ENCODE data around the gene IL1RAPL1. TPM values are rescaled to one million over a fixed set of nuclear protein-coding genes. Genes with fewer than 3 reads are reported as not detected.

The IL1RAPL1 gene
- polyA plus RNA-seq, 1 donor from 2014 or later = not detected

DNA sequence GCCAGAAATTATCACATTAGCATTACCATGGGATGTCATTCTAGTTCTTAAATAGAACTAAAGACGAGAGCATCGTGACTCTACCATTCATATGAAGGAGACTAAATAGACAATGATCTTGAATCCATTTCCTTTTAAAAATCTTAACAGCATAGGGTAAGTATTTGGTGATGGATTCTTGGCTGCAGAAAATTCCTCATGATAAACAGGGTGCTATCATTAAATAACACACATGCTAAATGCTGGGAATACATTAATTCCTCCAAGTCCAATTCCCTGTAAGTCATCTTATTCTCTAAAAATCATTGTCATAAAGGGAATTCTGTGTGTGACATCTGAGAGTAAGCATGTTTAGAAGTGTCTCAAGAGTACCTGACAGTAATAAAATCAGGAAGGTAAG, 1157.7 kb downstream of the IL1RAPL1 start:
- no peaks in the 10 kb centered on the region for H3K36me3 ChIP-seq (ENCODE audit: insufficient read depth, low read length)
- no peaks in the 10 kb centered on the region for H3K9me3 ChIP-seq (ENCODE audit: low read length)
- H3F3A ChIP-seq (ENCODE audit: insufficient read depth, low read length, poor library complexity, severe bottlenecking) = no peaks in the 10 kb centered on the region
- no peak overlapping the region for H3K4me2 ChIP-seq (ENCODE audit: low read length)
- no peaks in the 10 kb centered on the region for H4K20me1 ChIP-seq (ENCODE audit: insufficient read depth)
- no peak overlapping the region for H3K4me3 ChIP-seq (ENCODE audit: low read length)
- H3K79me2 ChIP-seq (replicated peaks; ENCODE audit: insufficient read depth, low read length) = no peaks in the 10 kb centered on the region
- H2AFZ ChIP-seq (ENCODE audit: low read depth, low read length) = no peak overlapping the region
- no peaks in the 10 kb centered on the region for H3K27me3 ChIP-seq (ENCODE audit: insufficient read depth, low read depth, low read length)
- H3K9me2 ChIP-seq (ENCODE audit: insufficient read depth, low read length) = no peaks in the 10 kb centered on the region
- TF ChIP-seq EP300 (conservative IDR thresholded peaks at IDR 0.05; ENCODE audit: poor library complexity, severe bottlenecking) (no peak), TAF1 (IDR thresholded peaks at IDR 0.05; ENCODE audit: low read depth) (no peak), SMC3 (conservative IDR thresholded peaks at IDR 0.05; ENCODE audit: poor library complexity) (no peak), EZH2 (IDR thresholded peaks at IDR 0.05; ENCODE audit: borderline replicate concordance, insufficient read depth, low read length, poor library complexity, severe bottlenecking) (no peak), POLR2AphosphoS5 (IDR thresholded peaks at IDR 0.05) (no peak)
- no peak overlapping the region for H3K27ac ChIP-seq (ENCODE audit: low read length)
- no peak overlapping the region for H3K9ac ChIP-seq (ENCODE audit: low read length)

DNA sequence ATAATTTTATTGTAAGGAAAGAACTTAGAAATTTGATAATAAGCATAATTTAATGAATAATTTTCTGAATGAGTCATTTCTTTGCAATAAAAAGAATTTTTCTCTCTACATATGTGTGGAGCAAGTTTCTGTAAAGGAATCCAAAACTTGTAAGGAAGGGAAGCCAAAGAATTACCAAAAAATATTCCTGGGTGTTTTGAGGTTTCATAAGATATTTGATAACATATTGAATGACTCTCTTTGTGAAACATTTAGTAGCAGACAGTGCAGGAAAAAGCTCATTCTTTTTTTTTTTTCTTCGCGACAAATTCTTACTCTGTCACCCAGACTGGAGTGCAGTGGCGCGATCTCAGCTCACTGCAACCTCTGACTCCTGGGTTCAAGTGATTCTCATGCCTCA, 1159.1 kb downstream of the IL1RAPL1 start:
- Histone ChIP-seq H3K4me2 (ENCODE audit: low read length) (no peak overlapping the region), H3K79me2 (replicated peaks; ENCODE audit: insufficient read depth, low read length) (no peaks in the 10 kb centered on the region), H3K27me3 (ENCODE audit: insufficient read depth, low read depth, low read length) (no peaks in the 10 kb centered on the region), H2AFZ (ENCODE audit: low read depth, low read length) (no peak overlapping the region), H3K9me2 (ENCODE audit: insufficient read depth, low read length) (no peaks in the 10 kb centered on the region), H3F3A (ENCODE audit: insufficient read depth, low read length, poor library complexity, severe bottlenecking) (no peaks in the 10 kb centered on the region), H3K27ac (ENCODE audit: low read length) (no peak overlapping the region), H3K36me3 (ENCODE audit: insufficient read depth, low read length) (no peaks in the 10 kb centered on the region), H4K20me1 (ENCODE audit: insufficient read depth) (no peaks in the 10 kb centered on the region), H3K9me3 (ENCODE audit: low read length) (no peaks in the 10 kb centered on the region), H3K9ac (ENCODE audit: low read length) (no peak overlapping the region), H3K4me3 (ENCODE audit: low read length) (no peak overlapping the region)
- TF ChIP-seq, protein P1, sequence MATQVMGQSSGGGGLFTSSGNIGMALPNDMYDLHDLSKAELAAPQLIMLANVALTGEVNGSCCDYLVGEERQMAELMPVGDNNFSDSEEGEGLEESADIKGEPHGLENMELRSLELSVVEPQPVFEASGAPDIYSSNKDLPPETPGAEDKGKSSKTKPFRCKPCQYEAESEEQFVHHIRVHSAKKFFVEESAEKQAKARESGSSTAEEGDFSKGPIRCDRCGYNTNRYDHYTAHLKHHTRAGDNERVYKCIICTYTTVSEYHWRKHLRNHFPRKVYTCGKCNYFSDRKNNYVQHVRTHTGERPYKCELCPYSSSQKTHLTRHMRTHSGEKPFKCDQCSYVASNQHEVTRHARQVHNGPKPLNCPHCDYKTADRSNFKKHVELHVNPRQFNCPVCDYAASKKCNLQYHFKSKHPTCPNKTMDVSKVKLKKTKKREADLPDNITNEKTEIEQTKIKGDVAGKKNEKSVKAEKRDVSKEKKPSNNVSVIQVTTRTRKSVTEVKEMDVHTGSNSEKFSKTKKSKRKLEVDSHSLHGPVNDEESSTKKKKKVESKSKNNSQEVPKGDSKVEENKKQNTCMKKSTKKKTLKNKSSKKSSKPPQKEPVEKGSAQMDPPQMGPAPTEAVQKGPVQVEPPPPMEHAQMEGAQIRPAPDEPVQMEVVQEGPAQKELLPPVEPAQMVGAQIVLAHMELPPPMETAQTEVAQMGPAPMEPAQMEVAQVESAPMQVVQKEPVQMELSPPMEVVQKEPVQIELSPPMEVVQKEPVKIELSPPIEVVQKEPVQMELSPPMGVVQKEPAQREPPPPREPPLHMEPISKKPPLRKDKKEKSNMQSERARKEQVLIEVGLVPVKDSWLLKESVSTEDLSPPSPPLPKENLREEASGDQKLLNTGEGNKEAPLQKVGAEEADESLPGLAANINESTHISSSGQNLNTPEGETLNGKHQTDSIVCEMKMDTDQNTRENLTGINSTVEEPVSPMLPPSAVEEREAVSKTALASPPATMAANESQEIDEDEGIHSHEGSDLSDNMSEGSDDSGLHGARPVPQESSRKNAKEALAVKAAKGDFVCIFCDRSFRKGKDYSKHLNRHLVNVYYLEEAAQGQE (IDR thresholded peaks at IDR 0.05; ENCODE audit: borderline replicate concordance) = no peak

DNA sequence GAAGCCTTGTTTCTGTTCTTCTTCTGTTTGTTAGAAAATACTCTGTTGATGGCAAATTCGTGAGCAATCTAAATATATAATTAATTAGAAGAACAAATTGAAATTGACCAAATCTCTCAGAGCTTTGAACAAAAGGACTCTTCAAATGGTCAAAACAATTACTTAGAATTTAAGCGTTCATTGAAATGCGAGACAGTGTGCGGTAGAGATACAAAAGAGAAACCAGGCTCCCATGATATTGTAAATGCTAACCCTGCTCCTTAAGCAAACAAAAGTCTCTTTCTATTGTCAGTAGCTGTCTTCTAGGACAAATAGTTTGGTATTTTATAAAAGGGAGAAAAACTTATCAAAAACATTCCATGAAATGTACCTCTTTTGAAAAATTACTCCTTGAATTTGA, 1174.8 kb downstream of the IL1RAPL1 start:
- no peak for TF ChIP-seq EZH2 (IDR thresholded peaks at IDR 0.05; ENCODE audit: borderline replicate concordance, insufficient read depth, low read length, poor library complexity, severe bottlenecking)
- H3F3A ChIP-seq (ENCODE audit: insufficient read depth, low read length, poor library complexity, severe bottlenecking) = no peaks in the 10 kb centered on the region
- H3K9me3 ChIP-seq (ENCODE audit: low read length) = no peaks in the 10 kb centered on the region
- no peaks in the 10 kb centered on the region for H4K20me1 ChIP-seq (ENCODE audit: insufficient read depth)
- no peak overlapping the region for H3K27ac ChIP-seq (ENCODE audit: low read length)
- H3K79me2 ChIP-seq (replicated peaks; ENCODE audit: insufficient read depth, low read length) = no peaks in the 10 kb centered on the region
- H2AFZ ChIP-seq (ENCODE audit: low read depth, low read length) = no peak overlapping the region
- no peaks in the 10 kb centered on the region for H3K9me2 ChIP-seq (ENCODE audit: insufficient read depth, low read length)
- no peak overlapping the region for H3K9ac ChIP-seq (ENCODE audit: low read length)
- H3K4me3 ChIP-seq (ENCODE audit: low read length) = no peak overlapping the region
- no peaks in the 10 kb centered on the region for H3K36me3 ChIP-seq (ENCODE audit: insufficient read depth, low read length)
- H3K4me2 ChIP-seq (ENCODE audit: low read length) = no peak overlapping the region
- no peaks in the 10 kb centered on the region for H3K27me3 ChIP-seq (ENCODE audit: insufficient read depth, low read depth, low read length)

DNA sequence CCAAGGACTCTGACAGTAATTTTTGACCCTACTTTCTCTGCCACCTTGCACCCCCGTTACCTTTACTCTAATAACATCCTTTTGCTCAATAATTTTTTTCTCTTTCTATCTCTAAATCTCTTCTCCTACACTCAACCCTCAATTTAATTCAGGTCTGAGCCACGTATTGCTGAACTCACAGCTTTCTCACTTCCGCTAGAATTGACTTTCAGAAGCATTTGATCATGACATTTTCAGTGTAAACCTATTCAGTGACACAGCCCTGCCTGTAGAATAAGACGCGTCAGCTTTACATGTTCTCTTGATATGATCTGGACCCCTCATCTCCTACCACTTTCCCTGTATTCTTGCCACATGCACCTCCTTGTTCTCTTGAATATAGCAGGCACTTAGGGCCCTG, 1188.6 kb downstream of the IL1RAPL1 start:
- H2AFZ ChIP-seq (ENCODE audit: low read depth, low read length) = no peak overlapping the region
- H3K9ac ChIP-seq (ENCODE audit: low read length) = no peak overlapping the region
- no peaks in the 10 kb centered on the region for H3F3A ChIP-seq (ENCODE audit: insufficient read depth, low read length, poor library complexity, severe bottlenecking)
- TF ChIP-seq, protein P2, sequence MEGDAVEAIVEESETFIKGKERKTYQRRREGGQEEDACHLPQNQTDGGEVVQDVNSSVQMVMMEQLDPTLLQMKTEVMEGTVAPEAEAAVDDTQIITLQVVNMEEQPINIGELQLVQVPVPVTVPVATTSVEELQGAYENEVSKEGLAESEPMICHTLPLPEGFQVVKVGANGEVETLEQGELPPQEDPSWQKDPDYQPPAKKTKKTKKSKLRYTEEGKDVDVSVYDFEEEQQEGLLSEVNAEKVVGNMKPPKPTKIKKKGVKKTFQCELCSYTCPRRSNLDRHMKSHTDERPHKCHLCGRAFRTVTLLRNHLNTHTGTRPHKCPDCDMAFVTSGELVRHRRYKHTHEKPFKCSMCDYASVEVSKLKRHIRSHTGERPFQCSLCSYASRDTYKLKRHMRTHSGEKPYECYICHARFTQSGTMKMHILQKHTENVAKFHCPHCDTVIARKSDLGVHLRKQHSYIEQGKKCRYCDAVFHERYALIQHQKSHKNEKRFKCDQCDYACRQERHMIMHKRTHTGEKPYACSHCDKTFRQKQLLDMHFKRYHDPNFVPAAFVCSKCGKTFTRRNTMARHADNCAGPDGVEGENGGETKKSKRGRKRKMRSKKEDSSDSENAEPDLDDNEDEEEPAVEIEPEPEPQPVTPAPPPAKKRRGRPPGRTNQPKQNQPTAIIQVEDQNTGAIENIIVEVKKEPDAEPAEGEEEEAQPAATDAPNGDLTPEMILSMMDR (IDR thresholded peaks at IDR 0.05; ENCODE audit: poor library complexity, severe bottlenecking) = no peak
- TF ChIP-seq RAD21 (conservative IDR thresholded peaks at IDR 0.05) (no peak), SMC3 (conservative IDR thresholded peaks at IDR 0.05; ENCODE audit: poor library complexity) (no peak), EP300 (conservative IDR thresholded peaks at IDR 0.05; ENCODE audit: poor library complexity, severe bottlenecking) (no peak), TAF1 (IDR thresholded peaks at IDR 0.05; ENCODE audit: low read depth) (no peak), POLR2AphosphoS5 (IDR thresholded peaks at IDR 0.05) (no peak)
- TF ChIP-seq, protein P1 (IDR thresholded peaks at IDR 0.05; ENCODE audit: borderline replicate concordance) = no peak
- H3K9me3 ChIP-seq (ENCODE audit: low read length) = no peaks in the 10 kb centered on the region
- H3K9me2 ChIP-seq (ENCODE audit: insufficient read depth, low read length) = no peaks in the 10 kb centered on the region
- H3K4me3 ChIP-seq (ENCODE audit: low read length) = no peak overlapping the region
- no peaks in the 10 kb centered on the region for H3K27me3 ChIP-seq (ENCODE audit: insufficient read depth, low read depth, low read length)
- no peaks in the 10 kb centered on the region for H4K20me1 ChIP-seq (ENCODE audit: insufficient read depth)
- H3K79me2 ChIP-seq (replicated peaks; ENCODE audit: insufficient read depth, low read length) = no peaks in the 10 kb centered on the region
- H3K27ac ChIP-seq (ENCODE audit: low read length) = no peak overlapping the region
- H3K36me3 ChIP-seq (ENCODE audit: insufficient read depth, low read length) = no peaks in the 10 kb centered on the region
- no peak overlapping the region for H3K4me2 ChIP-seq (ENCODE audit: low read length)
